CD14-positive monocyte (primary cell): ENCODE data around the gene MED13L. TPM values are rescaled to one million over a fixed set of nuclear protein-coding genes. Genes with fewer than 3 reads are reported as not detected.

ENCODE experiments used
- DNase-seq, 3 donors: peaks; one replicate each; pipeline ENCODE4 v3.0.0-alpha.2; 2011 to 2022
- H2AFZ ChIP-seq: 2 replicates; pipeline ENCODE4 v1.6.0; 2012; ENCODE audit warnings: mild to moderate bottlenecking, low read depth, low read length, inconsistent platforms; ENCODE audit not compliant: insufficient read depth, poor library complexity, severe bottlenecking
- H3K27ac ChIP-seq, 2 donors: 1 replicate in 1 of 2; 2 replicates in 1 of 2; pipeline ENCODE4 v1.5.1; 2012 to 2013; ENCODE audit warnings: low read length in 2 of 2, control low read depth in 1 of 2, inconsistent platforms in 1 of 2, low read depth in 1 of 2, mild to moderate bottlenecking in 1 of 2
- H3K27me3 ChIP-seq, 2 donors: one replicate each; pipeline versions ENCODE4 v1.6.0 to v1.6.1; 2011 to 2013; ENCODE audit warnings: low read length in 2 of 2; ENCODE audit not compliant: control insufficient read depth in 2 of 2, insufficient read depth in 2 of 2
- H3K36me3 ChIP-seq, 2 donors: replicated peaks in 1 of 2; 1 replicate in 1 of 2; 2 replicates in 1 of 2; pipeline versions ENCODE4 v1.5.1 to v1.6.1; 2012 to 2013; ENCODE audit warnings: low read length in 2 of 2, control low read depth in 1 of 2, inconsistent platforms in 1 of 2, mild to moderate bottlenecking in 1 of 2; ENCODE audit not compliant: insufficient read depth in 2 of 2, control insufficient read depth in 1 of 2
- H3K4me1 ChIP-seq, 2 donors: 1 replicate in 1 of 2; 2 replicates in 1 of 2; pipeline versions ENCODE4 v1.5.1 to v1.6.1; 2012 to 2013; ENCODE audit warnings: low read length in 2 of 2, control low read depth in 1 of 2, inconsistent platforms in 1 of 2, mild to moderate bottlenecking in 1 of 2, moderate library complexity in 1 of 2; ENCODE audit not compliant: insufficient read depth in 2 of 2, control insufficient read depth in 1 of 2
- H3K4me2 ChIP-seq: replicated peaks from 2 replicates; pipeline ENCODE3; 2012; ENCODE audit warnings: low read length, moderate library complexity, mild to moderate bottlenecking; ENCODE audit not compliant: poor library complexity, severe bottlenecking; ENCODE audit errors: extremely low read depth
- H3K4me3 ChIP-seq, 3 experiments: fragments of 200-600 bp in 1 of 3; sonication (generic) in 1 of 3; replicated peaks in 1 of 3; 1 replicate in 2 of 3; 2 replicates in 1 of 3; pipeline ENCODE4 v1.5.1; 2011 to 2013; ENCODE audit warnings: low read length in 3 of 3, mild to moderate bottlenecking in 3 of 3, control low read depth in 2 of 3, low read depth in 2 of 3, inconsistent platforms in 1 of 3, moderate library complexity in 1 of 3
- H3K79me2 ChIP-seq: 2 replicates; pipeline ENCODE4 v1.6.0; 2012; ENCODE audit warnings: mild to moderate bottlenecking, control low read depth, inconsistent platforms, low read length, moderate library complexity; ENCODE audit not compliant: insufficient read depth
- H3K9ac ChIP-seq: 2 replicates; pipeline ENCODE4 v1.6.0; 2017; ENCODE audit warnings: low read length, mild to moderate bottlenecking; ENCODE audit not compliant: insufficient read depth, poor library complexity, severe bottlenecking
- H3K9me3 ChIP-seq, 2 donors: replicated peaks in 1 of 2; 1 replicate in 1 of 2; 2 replicates in 1 of 2; pipeline versions ENCODE4 v1.5.1 to v1.6.1; 2012 to 2013; ENCODE audit warnings: low read length in 2 of 2, control low read depth in 1 of 2; ENCODE audit not compliant: control insufficient read depth in 1 of 2, insufficient read depth in 1 of 2
- H4K20me1 ChIP-seq: 2 replicates; pipeline ENCODE4 v1.6.0; 2012; ENCODE audit warnings: mild to moderate bottlenecking, low read length, control low read depth, moderate library complexity; ENCODE audit not compliant: insufficient read depth
- H3K27ac Mint-ChIP-seq, 7 donors: one replicate each; pipeline ENCODE4 v1.8.0; 2020; ENCODE audit warnings: mild to moderate bottlenecking in 7 of 7, mixed read lengths in 7 of 7, moderate library complexity in 6 of 7, inconsistent platforms in 2 of 7
- H3K27me3 Mint-ChIP-seq, 3 donors: one replicate each; pipeline ENCODE4 v1.8.0; 2021 to 2022; ENCODE audit warnings: low read depth in 3 of 3, mild to moderate bottlenecking in 3 of 3, mixed read lengths in 3 of 3, moderate library complexity in 3 of 3, inconsistent platforms in 1 of 3
- H3K36me3 Mint-ChIP-seq, 2 donors: one replicate each; pipeline ENCODE4 v1.8.0; 2020; ENCODE audit warnings: mixed read lengths in 2 of 2, inconsistent platforms in 1 of 2, mild to moderate bottlenecking in 1 of 2
- H3K4me1 Mint-ChIP-seq: one replicate; pipeline ENCODE4 v1.8.0; 2020; ENCODE audit warnings: mild to moderate bottlenecking, mixed read lengths
- H3K4me3 Mint-ChIP-seq, 2 donors: one replicate each; pipeline ENCODE4 v1.8.0; 2020; ENCODE audit warnings: mild to moderate bottlenecking in 2 of 2, mixed read lengths in 2 of 2, moderate library complexity in 1 of 2
- H3K9me3 Mint-ChIP-seq, 7 donors: one replicate each; pipeline ENCODE4 v1.8.0; 2020 to 2022; ENCODE audit warnings: mixed read lengths in 7 of 7, mild to moderate bottlenecking in 6 of 7, moderate library complexity in 6 of 7, inconsistent platforms in 2 of 7
- WGBS: methylation state at CpG from one replicate; pipeline ENCODE4 v1.1.5; 2013; ENCODE audit warnings: missing lambda C conversion rate; ENCODE audit not compliant: insufficient coverage; 5-methylcytosine and 5-hydroxymethylcytosine counted together
- intact Hi-C, 2 donors: fragments of 100-400 bp; cut with micrococcal nuclease; formaldehyde crosslinking; loops; one replicate each; pipeline versions ENCODE4 v1.15.0 to v1.15.1; 2023
- polyA plus RNA-seq, 3 donors: library from polyadenylated mRNA; depleted of rRNA in 1 of 3; unstranded in 2 of 3; stranded (reverse) in 1 of 3; fragments of 300-500 nt in 2 of 3; fragments of >200 nt in 1 of 3; fragmentation: Illumina TruSeq in 2 of 3; gene quantifications; 1 replicate in 2 of 3; 2 replicates in 1 of 3; pipeline ENCODE4 v1.2.3, GENCODE V29; 2012 to 2021
- TF ChIP-seq, protein P1 (sequence below): fragments of 200-600 bp; IDR thresholded peaks from one replicate; pipeline ENCODE4 v1.8.0; 2022; ENCODE audit warnings: antibody characterized with exemption, mild to moderate bottlenecking

Gene MED13L
- polyA plus RNA-seq, 3 donors, result 4.4 to 42.0 (median 7.5) TPM

DNA sequence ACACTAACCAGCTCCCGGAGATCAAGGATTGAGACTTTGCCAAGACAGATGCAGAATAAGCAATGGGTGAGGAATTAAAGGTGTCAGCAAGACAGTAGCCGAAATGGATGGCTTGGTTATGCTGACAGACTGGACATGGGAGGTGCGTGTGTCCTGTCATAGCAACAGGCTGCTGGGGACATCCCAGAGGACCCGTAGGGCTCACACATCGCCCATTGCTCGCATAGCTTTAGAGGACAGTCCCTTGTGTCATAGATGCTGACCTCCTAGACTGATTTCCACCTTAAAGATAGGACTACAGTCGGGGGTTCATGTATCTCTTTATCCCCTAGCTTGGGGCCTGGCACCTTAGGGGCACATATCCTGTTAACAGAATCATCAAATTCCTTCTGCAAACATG, 324.5 kb downstream of the MED13L start:
- H3K9me3 Mint-ChIP-seq, result peaks cover 0 to 4% (median 0%) of the 10 kb centered on the region in 7 donors
- no peaks in the 10 kb centered on the region for H4K20me1 ChIP-seq
- 100% methylated on average over 5 of the region's 7 CpGs for WGBS
- intact Hi-C loops, result no loop called here
- H3K36me3 ChIP-seq, result peaks cover 11 to 30% of the 10 kb centered on the region in 2 donors
- no peaks in the 10 kb centered on the region for H3K27me3 Mint-ChIP-seq
- no peak overlapping the region for H2AFZ ChIP-seq
- no peak for DNase-seq
- no peaks in the 10 kb centered on the region for H3K4me1 Mint-ChIP-seq
- peaks cover 38 to 50% of the 10 kb centered on the region in 2 donors for H3K36me3 Mint-ChIP-seq
- H3K4me3 Mint-ChIP-seq, result no peak overlapping the region
- H3K27ac ChIP-seq, result no peak overlapping the region
- H3K9ac ChIP-seq, result no peak overlapping the region
- peak overlapping the region in 1 of 7 donors; percentile 17 for H3K27ac Mint-ChIP-seq
- no peak overlapping the region for H3K4me2 ChIP-seq
- no peaks in the 10 kb centered on the region for H3K4me1 ChIP-seq
- H3K4me3 ChIP-seq, result no peak overlapping the region
- H3K27me3 ChIP-seq, result no peaks in the 10 kb centered on the region
- TF ChIP-seq, protein P1, sequence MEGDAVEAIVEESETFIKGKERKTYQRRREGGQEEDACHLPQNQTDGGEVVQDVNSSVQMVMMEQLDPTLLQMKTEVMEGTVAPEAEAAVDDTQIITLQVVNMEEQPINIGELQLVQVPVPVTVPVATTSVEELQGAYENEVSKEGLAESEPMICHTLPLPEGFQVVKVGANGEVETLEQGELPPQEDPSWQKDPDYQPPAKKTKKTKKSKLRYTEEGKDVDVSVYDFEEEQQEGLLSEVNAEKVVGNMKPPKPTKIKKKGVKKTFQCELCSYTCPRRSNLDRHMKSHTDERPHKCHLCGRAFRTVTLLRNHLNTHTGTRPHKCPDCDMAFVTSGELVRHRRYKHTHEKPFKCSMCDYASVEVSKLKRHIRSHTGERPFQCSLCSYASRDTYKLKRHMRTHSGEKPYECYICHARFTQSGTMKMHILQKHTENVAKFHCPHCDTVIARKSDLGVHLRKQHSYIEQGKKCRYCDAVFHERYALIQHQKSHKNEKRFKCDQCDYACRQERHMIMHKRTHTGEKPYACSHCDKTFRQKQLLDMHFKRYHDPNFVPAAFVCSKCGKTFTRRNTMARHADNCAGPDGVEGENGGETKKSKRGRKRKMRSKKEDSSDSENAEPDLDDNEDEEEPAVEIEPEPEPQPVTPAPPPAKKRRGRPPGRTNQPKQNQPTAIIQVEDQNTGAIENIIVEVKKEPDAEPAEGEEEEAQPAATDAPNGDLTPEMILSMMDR, result no peak
- no peaks in the 10 kb centered on the region for H3K79me2 ChIP-seq
- no peaks in the 10 kb centered on the region for H3K9me3 ChIP-seq

GRCh38 chr12:115950959-115951358, 326.5 kb downstream of the MED13L start:
- H3K27ac ChIP-seq, result no peak overlapping the region
- no peaks in the 10 kb centered on the region for H4K20me1 ChIP-seq
- H3K79me2 ChIP-seq, result no peaks in the 10 kb centered on the region
- H3K9ac ChIP-seq, result no peak overlapping the region
- H3K4me1 Mint-ChIP-seq, result no peaks in the 10 kb centered on the region
- no peak overlapping the region for H2AFZ ChIP-seq
- no peak overlapping the region for H3K4me2 ChIP-seq
- H3K4me3 ChIP-seq, result no peak overlapping the region
- peaks cover 0 to 4% (median 0%) of the 10 kb centered on the region in 7 donors for H3K9me3 Mint-ChIP-seq
- no peak for DNase-seq
- intact Hi-C loops, result no loop called here
- H3K9me3 ChIP-seq, result no peaks in the 10 kb centered on the region
- H3K36me3 ChIP-seq, result peaks cover 3 to 11% of the 10 kb centered on the region in 2 donors
- TF ChIP-seq, protein P1, result no peak
- no peak overlapping the region for H3K4me3 Mint-ChIP-seq
- H3K36me3 Mint-ChIP-seq, result peaks cover 28 to 36% of the 10 kb centered on the region in 2 donors
- H3K4me1 ChIP-seq, result no peaks in the 10 kb centered on the region
- H3K27me3 Mint-ChIP-seq, result no peaks in the 10 kb centered on the region
- 100% methylated on average over 4 of the region's 9 CpGs for WGBS
- H3K27me3 ChIP-seq, result no peaks in the 10 kb centered on the region
- no peak overlapping the region for H3K27ac Mint-ChIP-seq
